ENCODE measurements around the gene FERMT2.

DNA sequence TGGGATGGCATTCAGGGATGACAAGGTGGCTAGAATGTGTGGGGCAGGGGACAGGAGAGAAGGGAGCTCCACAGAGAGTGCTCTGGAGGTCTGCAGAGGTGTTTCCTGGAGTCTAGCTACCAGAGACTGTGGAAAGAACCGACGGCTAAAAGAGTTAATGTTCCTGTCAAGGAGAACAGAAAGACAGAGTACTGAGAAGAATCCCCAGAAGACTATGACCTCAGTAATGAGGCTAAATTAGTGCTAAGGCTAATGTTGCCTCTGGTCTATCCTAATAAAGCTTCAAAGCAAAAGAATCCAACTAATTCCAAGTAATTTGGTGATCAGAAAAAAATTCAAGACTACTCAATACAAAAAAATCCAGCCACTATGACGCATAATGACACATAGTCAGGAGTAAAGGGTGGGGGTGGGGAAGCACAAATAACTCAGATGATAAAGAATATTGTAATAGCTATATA lies 44.7 kb downstream of the FERMT2 start:
- TF ChIP-seq, protein P1, sequence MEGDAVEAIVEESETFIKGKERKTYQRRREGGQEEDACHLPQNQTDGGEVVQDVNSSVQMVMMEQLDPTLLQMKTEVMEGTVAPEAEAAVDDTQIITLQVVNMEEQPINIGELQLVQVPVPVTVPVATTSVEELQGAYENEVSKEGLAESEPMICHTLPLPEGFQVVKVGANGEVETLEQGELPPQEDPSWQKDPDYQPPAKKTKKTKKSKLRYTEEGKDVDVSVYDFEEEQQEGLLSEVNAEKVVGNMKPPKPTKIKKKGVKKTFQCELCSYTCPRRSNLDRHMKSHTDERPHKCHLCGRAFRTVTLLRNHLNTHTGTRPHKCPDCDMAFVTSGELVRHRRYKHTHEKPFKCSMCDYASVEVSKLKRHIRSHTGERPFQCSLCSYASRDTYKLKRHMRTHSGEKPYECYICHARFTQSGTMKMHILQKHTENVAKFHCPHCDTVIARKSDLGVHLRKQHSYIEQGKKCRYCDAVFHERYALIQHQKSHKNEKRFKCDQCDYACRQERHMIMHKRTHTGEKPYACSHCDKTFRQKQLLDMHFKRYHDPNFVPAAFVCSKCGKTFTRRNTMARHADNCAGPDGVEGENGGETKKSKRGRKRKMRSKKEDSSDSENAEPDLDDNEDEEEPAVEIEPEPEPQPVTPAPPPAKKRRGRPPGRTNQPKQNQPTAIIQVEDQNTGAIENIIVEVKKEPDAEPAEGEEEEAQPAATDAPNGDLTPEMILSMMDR (conservative IDR thresholded peaks at IDR 0.05; ENCODE audit: low read depth, low read length), result no peak
- no peak for TF ChIP-seq EZH2phosphoT487 (IDR thresholded peaks at IDR 0.05; ENCODE audit: borderline replicate concordance, low read length)
